ENCODE measurements around the gene SULT1E1. TPM values are rescaled to one million over a fixed set of nuclear protein-coding genes. Genes with fewer than 3 reads are reported as not detected.

SULT1E1 gene, protein sequence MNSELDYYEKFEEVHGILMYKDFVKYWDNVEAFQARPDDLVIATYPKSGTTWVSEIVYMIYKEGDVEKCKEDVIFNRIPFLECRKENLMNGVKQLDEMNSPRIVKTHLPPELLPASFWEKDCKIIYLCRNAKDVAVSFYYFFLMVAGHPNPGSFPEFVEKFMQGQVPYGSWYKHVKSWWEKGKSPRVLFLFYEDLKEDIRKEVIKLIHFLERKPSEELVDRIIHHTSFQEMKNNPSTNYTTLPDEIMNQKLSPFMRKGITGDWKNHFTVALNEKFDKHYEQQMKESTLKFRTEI
- total RNA-seq: not detected in 2 replicates
- polyA plus RNA-seq (2012): not detected

DNA sequence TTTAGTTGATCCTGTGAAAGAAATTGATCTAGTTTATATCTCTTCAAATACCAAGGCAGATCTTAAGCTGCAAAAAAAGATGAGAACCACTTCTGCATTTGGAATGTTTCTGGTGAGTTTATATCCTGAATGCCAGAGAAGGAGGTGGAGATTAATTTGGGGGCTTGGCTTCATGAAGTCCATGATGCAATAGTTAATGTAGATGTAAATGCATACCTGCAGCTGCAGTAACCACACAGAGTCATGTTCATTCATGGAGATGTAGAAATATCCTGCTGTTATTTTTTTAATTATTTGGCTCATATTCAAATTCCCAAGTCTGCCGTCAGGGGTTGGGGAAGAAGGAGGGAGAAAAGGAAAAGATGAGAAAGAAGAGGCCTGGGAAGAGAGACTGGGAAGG lies at the start of gene SULT1E1:
TSS of gene SULT1E1 (minus strand) at position 94 of the 400 bp plus-strand sequence. CDS start 2,501 bp downstream, outside the sequence.
- DNase-seq (ENCODE audit: low read depth): no peak

DNA sequence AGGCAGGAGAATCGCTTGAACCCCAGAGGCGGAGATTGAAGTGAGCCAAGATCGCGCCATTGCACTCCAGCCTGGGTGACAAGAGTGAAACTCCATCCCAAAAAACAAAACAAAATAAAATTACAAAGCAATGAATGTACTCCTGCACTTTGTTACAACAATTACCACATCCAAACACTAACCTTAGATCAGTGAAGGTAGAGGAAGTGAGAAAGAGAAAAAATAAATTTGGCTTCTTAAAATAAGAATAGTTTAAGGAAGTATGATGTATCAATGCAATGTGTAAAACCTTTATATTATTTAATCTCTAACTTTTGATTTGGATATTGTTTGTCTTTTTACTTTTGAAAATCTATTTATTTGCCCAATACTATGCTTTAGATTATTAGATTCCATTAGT lies 49.2 kb upstream of the SULT1E1 start:
- DNase-seq (ENCODE audit: low read depth): no peak

DNA sequence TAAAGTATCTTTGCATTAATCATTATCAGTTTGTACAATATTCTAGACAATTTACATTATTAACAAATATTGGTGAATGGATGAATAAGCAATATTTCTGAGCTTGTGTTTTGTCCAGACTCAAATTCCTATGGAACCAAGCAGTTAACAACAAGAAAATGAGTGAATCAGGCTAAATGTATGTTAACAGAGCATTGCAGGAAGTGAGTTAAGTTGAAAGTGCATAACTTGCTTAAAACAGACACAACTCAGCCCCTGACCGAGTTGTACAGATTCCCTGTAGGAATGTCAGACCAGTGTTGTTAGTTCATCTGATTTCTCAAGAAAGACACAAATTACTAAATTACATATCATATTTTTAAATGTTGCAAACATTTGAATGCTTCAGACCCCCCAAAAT lies 47.2 kb upstream of the SULT1E1 start:
- no peak for DNase-seq (ENCODE audit: low read depth)

DNA sequence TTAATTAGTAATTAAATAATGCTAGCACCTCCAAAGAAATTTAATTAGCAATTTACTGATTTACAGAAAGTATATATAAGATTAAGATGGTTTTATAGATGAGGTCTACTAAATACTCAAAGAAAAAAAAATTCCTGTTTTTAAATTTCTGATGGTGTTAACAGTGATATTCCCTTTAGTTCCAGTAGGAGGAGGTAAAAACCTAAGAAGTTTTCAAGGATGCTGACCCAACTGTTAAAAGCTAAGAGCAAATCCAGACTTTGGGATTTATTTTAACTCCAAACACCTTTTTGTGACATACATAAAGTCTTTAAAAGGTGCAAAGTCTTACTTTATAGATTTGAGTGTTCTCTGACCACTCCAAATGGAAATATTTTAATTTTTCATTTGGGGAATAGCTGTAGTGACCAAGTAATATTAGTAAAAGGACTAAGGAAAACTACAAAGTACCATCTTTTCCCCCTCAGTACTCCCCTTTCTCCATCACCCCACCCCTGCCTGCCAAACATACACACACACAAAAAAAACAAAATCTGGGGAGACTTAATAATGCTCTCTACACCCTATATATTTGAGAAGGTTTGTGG lies 36.7 kb upstream of the SULT1E1 start:
- peak; percentile 6 for DNase-seq (ENCODE audit: low read depth)

DNA sequence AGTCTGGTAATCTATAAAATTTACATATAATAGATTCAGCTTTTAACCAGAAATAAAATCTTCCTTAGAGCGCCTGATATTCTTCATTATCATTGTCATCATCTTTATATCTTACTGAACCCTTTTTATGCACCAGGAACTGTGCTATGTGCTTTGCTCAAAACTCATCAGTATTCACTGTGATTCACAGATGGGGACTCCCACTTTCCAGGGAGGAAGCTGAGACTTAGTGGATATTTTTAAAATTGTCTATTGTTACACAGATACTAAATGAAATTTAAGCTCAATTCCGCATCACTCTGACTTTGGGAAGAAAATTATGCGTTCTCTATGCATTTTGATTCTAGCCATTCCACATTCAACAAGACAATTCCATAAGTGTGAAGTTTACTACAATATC lies 34.8 kb upstream of the SULT1E1 start:
- no peak for DNase-seq (ENCODE audit: low read depth)

DNA sequence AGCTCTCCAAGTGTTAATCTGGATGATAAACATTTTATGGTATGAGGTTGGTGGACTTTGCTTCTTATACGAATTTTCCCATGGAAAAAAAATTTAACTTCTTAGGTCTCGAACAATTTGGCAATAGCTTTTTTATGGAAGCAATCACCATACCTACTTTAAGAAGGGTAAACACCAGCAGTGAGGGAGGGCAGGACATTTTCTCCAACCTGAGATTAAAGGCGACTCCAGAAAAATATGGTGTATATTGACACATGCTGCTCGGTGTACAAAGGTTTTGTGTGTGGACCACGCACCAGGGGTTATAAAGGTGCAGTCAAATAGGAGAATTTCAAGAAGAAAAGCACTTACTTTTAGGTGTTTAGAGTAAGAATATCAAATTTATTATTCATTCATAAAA lies 34.2 kb upstream of the SULT1E1 start:
- DNase-seq (ENCODE audit: low read depth): no peak

DNA sequence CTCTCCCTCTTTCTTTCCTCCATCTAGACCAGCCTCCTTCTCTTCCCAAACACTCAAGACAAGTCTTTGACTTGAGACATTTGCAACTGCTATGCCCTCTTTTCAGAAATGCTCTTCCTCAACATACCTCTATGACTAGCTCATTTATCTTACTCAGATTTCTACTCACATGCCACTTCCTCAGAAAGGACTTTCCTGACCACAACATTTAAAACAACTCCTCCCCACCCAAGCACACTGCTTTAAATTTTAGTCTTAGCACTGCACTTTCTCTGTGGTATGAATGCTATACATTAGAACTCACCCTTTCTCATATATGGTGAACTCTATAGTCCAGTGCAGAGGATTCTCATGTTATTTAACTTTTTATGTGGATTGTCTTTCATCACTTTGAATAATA lies 28.4 kb upstream of the SULT1E1 start:
- DNase-seq (ENCODE audit: low read depth): no peak

DNA sequence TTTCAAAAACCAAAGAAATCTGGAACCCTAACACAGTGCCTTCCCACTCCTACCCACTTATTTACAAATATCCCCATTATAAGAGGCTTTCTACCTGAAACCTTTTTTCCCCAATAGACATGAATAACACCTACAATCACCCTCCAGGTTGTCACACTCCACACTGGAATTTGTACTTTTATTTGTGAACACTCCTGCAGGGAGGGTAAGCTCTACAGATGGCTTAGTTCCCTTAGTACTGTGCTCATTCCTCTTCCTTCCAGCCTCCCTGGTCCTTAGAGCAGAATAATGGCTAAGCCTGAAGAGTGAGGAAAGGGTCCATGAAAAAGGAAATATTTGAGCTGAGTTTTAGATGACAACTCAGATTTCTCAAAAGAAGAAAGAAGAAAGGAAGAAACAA lies 22.2 kb upstream of the SULT1E1 start:
- DNase-seq (ENCODE audit: low read depth): no peak

DNA sequence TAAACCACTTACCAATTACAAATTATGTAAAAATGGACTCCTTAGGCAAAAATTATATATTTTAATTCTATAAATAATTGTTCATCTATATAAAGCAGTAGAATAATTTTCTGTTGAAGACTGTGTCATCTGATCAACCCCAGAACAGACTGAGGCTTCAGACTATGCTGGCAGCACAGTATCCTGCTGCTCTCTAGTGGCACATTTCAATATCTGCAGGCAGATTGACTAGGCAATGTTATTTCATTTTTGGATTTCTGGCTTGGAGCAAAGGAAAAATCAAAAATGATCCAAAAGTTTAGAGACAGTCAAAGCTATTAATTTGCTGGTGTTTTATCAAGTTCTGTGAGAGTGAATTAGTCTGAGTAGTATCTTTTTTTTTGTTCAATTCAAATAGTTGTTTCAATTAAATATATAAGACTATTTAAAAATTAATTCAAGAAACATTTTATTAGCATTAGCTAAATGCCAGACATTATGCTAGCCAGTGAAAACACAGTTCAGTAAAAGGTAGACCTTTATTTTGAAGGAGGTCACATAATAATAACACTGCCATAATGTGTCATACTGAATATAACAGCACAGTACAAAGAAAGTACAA lies 21.3 kb upstream of the SULT1E1 start:
- peak; percentile 50 for DNase-seq (ENCODE audit: low read depth)

DNA sequence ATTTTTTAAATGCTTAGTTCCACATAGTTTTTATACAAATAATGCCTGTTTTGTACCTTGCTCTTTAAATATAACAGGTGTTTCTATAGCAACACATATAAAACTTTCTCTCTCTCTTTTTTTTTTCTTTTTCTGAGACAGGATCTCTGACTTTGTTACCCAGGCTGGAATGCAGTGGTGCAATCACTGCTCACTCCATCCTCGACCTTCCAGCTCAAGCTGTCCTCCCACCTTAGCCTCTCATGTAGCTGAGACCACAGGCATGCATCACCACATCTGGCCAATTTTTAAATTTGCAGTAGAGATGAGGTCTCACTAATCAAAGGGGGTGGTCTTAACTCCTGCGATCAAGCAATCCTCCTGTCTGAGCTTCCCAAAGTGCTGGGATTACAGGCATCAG lies 18.3 kb upstream of the SULT1E1 start:
- DNase-seq (ENCODE audit: low read depth): no peak

DNA sequence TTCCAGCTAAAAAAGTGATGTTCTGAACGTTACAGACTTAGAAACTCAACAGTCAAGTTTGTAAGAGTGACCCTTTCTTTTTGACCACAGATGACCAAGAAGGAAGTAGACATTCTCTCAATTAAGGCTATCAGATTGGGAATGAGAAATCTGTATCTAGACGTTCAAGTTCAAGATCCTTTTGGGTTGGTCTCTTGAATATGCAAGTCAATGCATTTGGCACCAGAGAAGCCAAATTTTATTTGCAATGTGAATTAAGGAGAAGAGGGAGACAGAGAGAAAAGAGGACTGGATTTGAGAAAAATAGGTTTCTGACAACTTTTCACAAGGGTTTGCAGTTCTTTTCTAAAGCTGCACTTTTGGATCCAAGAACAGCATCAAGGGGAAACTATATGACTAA lies 17.5 kb upstream of the SULT1E1 start:
- no peak for DNase-seq (ENCODE audit: low read depth)

DNA sequence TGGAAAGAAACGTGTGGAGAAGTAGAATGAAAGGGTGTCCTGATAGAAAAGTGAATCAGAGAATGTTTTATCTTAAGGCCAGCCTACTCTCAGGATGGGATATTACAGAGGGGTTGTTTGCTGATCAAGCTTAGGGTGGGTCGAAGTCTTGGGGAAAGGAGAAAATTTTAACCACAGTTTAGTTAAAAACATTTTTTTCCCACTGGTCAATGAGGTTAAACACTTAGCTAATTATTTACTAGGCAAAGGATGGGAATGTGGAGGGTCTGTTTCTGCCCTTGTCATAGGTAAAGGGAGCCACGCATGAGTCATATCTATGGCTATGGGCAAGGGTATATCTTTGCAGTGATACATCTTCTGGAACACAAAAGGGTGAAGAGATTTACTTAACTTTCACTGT lies 16.1 kb upstream of the SULT1E1 start:
- DNase-seq (ENCODE audit: low read depth): no peak

DNA sequence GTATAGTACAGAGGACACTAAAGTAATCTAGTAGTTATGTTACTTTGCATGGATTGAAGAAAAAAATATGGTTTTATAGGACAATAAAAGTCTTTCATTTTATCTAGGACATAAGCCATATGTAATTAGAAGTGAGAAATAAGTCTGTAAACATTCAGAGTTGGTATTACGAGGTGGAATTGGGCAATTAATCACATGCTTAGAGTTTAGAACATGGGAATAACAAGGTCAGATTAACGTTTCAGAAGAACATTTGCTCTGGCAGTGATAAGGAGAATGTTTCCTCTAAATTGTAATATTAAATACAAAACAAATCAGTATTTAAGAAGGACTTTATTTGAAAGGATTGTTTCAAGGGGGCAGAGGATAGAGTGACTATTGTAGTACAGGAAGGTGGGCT lies 15.6 kb upstream of the SULT1E1 start:
- no peak for DNase-seq (ENCODE audit: low read depth)

DNA sequence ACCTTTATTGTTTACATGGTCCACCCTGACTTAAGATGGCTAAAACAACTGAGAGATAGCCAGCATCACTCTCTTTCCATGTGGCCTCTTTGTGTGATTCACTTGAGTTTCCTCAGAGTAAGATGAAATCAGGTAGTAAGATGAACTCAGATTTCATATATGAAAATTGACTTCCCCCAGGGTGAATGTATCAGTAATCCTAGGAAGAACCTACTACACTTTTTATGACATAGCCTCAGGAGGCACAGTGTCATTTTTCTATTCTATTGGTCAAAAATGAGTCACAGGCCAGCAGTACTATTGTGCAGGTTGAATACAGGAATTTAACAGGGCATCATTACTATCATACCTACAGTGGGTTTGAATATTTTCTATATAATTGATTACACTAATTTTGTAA lies 14.6 kb upstream of the SULT1E1 start:
- no peak for DNase-seq (ENCODE audit: low read depth)

DNA sequence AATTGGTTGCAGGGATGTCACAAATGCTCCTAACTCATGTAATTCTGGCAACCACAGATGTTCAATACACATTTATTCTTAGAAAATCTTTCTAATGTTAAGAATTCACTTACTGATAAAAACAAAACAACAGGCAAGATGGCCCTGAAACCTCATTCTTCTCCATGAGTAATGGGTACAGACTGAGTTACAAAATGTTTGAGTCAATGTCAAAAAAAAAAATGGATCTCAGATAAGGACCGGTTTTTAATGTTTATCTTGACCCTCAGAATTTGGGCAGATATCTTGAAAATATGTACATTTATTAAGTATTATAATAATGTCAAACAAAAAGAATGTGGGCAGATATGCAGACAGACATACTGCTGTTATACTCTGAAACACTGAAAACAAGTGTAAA lies 1.8 kb upstream of the SULT1E1 start:
- DNase-seq (ENCODE audit: low read depth): no peak

DNA sequence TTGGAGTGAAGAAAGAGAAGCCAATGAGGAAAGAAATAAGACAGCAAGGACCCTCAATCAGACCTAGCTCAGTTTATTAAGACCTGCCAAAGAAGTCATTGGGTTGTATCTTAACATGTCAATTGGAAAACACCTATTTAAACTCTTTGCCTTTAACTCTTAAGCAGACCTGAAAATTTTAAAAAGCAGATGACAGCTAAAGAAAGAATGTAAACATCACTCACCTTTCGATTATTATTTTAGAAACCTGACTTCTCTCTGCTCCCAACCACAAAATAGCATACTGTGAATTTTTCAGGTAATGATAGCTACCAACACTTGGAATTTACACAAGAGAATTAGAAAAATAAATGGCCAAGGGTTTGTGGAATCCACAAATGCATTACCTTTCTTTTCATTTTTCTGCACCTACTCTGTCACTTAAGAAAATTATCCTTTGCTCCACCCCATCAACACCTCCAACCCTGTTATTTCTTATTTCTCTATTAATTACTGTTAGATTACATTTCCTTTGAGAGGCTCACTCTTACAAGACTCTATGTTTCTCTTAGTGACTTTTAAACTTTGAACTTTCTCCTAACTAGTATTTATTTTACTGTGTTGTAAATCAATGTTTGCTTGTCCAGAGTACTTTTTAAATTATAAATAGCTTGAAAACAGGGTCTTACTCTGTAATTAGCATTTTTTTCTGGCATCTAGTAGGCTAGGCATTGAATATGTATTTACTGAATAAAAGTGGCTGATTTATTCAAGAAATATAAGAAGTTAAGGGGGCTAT lies 765 bp upstream of the SULT1E1 start:
- no peak for DNase-seq (ENCODE audit: low read depth)

DNA sequence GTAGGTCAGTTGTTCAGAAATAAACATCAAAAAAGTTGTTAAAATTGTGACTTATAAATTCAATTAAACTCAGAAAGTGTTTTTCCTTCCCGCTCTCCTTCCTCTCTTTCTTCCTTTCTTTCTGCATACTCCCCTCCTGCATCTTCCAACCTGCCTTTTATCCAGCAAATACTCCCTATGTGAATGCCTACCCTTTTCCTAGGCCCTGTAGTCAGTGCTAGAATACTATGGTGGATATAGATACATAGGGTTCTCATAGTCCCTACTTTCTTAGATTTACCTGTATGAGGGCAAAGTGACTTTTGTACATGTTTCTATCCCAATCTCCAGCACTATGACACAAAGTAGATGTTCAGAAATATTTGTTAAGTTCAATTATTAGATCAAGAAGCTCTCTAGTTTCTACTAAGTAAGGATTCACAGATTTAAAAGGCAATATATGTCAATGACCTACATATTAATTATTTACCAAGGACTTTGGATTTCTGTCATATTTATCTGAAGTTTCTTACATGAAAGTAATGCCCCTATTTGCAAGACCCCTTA lies 732 bp downstream of the SULT1E1 start:
- no peak for DNase-seq (ENCODE audit: low read depth)

DNA sequence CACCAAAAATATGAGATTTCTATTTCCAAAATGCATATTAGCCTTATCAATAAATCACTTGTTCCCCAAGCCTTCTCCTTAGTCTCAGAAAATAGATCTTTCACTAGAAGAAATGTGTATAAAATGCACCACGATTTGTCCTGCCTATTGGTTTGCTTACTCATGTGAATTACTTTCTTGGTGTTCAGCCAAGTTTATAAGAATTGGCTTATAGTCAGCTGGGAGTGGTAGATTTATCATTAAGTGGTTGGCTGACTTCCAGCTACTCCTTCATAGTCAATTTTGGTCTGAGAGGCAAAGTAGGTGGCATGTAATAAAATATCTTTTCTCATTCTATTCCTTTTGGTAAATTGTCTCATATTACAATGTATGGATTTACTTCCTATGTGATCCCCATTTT lies 1.3 kb downstream of the SULT1E1 start:
- no peak for DNase-seq (ENCODE audit: low read depth)

DNA sequence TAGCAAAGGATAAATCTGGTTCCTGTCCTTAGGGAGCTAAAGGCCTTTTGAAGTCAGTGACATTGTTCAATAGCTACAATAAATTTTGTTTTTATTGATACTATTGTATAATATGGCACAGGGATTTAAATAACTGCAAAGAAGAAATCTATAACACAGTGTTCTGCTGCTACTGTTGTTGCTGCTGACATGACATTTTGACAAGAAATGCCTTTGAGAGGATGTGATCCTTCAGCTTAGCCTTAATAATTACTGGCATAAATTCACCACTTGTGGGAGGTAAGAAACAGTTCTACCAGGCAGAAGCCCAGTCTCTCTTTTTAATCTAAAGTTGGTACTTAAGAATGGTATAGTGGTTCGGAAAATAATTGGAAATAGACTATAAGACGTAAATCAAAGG lies 4.1 kb downstream of the SULT1E1 start:
- DNase-seq (ENCODE audit: low read depth): no peak

DNA sequence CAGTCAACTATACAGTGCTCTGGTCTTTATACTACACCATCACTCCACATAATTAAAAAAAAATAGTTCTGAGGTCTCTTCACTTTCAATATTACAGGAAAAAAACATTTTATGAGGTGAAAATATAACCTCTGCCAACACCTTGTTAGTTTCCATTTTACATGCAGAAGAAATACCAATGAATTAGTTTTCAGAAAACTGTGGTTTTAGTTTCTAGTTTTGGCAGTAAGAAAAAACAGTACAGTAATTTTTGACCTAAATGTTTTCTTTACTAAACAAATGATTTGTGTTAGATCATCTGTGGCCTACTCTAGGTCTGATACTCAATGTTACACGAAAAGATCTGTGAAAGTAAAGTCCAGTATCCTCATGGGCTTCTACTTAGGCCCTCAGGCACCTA lies 10.0 kb downstream of the SULT1E1 start:
- no peak for DNase-seq (ENCODE audit: low read depth)

DNA sequence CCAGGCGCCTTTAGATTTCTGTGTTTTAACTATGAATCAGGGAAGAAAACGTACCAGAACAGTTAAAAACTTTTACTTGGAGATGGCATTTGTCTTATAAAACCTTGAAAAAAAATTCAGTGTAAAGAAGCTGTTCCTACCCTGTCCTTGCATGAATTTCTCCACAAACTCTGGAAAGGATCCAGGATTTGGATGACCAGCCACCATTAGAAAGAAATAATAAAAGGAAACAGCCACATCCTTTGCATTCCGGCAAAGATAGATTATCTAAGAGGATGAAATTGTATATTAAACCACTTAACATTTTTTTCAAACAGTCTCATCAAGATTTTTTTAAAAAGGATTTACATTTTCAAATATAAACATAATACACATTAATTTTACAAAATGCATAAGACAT lies 10.6 kb downstream of the SULT1E1 start:
- DNase-seq (ENCODE audit: low read depth): no peak

DNA sequence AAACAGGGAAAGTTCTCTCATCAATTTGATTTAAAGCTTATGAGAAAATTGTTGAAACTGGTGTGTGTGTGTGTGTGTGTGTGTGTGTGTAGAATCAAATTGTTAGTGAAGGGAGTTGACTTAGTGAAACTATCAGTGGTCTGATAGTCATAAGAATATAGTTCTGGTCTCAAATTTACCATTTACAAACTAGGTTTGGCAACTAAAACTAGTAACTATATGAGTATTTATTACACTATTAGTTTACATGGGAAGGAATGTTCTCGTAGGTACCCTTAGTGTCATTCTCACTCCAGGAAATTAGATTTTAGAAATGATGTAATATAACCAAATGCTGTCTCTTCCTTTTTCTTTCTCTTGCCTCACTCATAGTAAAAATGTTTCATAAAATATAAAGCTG lies 11.9 kb downstream of the SULT1E1 start:
- DNase-seq (ENCODE audit: low read depth): no peak

Measured in myocyte (in vitro differentiated cells).